ENCODE measurements around the gene GNG3.

Gene GNG3

DNA sequence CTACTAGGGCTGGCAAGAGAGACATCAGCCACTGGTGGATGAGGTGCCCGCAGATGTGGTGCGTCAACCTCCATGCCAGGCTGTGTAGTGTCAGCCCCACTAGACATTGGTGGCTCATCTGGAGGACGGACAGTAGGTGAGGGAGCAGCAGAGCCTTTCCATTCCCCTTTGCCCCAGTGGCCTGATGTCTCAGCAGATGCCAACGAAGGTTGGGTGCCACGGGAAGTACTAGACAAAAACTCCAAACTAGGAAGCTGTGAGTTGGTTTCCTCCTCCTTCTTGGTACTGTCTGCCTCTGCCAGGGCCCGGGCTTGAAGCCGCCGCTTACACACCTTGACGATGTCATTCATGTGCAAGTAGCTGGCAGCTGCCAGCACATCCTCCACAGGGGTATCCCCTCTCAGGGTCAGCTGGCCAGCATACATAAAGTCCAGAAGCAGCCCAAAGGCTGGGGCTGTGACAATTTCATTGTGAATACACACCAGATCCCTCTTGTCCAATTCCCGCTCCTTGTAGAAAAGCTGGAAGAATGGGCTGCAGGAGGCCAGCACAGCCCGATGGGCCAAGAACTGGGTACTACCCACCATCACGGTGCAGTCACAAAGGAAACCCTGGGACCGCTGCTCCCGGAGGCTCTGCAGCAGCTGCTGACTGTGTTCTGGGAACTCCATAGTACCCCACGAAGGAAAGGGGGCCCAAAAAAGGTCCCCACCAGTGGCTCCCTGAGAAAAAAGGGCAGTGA lies 45.7 kb downstream of the GNG3 start:
- Histone ChIP-seq H3K4me3 (ENCODE audit: severe bottlenecking) (peak overlapping the region; percentile 85), H3K4me1 (ENCODE audit: insufficient read depth, poor library complexity, severe bottlenecking) (no peaks in the 10 kb centered on the region), H3K27me3 (ENCODE audit: insufficient read depth, poor library complexity, severe bottlenecking) (no peaks in the 10 kb centered on the region), H3K27ac (ENCODE audit: poor library complexity, severe bottlenecking) (peak overlapping the region; percentile 44), H3K9me3 (ENCODE audit: severe bottlenecking) (no peaks in the 10 kb centered on the region), H3K36me3 (ENCODE audit: low read depth) (peaks cover 18% of the 10 kb centered on the region)
- TF ChIP-seq, protein P1, sequence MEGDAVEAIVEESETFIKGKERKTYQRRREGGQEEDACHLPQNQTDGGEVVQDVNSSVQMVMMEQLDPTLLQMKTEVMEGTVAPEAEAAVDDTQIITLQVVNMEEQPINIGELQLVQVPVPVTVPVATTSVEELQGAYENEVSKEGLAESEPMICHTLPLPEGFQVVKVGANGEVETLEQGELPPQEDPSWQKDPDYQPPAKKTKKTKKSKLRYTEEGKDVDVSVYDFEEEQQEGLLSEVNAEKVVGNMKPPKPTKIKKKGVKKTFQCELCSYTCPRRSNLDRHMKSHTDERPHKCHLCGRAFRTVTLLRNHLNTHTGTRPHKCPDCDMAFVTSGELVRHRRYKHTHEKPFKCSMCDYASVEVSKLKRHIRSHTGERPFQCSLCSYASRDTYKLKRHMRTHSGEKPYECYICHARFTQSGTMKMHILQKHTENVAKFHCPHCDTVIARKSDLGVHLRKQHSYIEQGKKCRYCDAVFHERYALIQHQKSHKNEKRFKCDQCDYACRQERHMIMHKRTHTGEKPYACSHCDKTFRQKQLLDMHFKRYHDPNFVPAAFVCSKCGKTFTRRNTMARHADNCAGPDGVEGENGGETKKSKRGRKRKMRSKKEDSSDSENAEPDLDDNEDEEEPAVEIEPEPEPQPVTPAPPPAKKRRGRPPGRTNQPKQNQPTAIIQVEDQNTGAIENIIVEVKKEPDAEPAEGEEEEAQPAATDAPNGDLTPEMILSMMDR (IDR thresholded peaks at IDR 0.05; ENCODE audit: poor library complexity, severe bottlenecking), result no peak
- DNase-seq (ENCODE audit: low spot score) (no peak), ATAC-seq (ENCODE audit: low read depth) (no peak)

DNA sequence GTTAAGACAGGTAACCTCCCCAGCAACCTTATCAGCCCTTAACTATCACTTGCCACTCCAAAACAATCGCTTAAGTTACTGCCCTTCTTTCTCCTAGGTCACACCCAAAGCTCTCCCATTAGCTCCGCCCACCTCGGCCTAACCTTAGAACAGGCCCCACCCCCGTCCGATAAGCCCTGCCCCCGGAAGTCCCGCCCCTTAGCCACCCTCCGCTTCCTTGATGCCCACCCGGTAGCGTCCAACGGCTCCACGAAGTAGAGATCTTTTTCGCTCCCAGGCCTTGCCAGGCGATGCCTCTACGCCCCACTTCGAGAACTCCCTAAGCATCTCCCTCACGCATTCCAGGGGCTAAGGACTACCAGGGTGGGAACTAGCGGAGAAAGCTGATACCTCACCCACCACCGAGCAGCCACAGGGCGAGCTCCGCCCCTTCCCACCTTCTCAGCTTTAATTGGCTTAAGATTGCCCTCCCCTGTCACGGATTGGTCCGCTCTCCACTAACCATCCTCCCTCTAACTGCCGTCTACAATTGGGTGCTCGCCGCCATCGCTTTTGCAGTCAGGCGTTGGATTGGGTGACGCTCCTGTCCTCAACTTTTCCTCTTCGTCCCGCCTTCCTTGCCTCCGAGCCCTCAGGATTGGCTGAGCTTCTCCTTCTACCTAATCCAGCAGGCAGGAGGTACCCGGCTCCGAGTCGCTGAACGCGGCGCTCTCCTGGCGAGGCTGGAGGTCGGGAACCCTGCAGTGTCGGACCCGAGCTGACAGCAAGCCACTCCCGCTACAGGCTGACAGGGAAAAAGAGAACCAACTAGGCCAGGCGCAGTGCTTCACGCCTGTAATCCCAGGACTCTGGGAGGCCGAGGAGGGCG lies 46.5 kb downstream of the GNG3 start, which contains the start of gene ZBTB3:
TSS of gene ZBTB3 (minus strand) at position 425 of the 868 bp plus-strand sequence. CDS start 496 bp downstream, outside the sequence.
- peak; percentile 98 for DNase-seq (ENCODE audit: low spot score)
- no peaks in the 10 kb centered on the region for H3K27me3 ChIP-seq (ENCODE audit: insufficient read depth, poor library complexity, severe bottlenecking)
- no peaks in the 10 kb centered on the region for H3K9me3 ChIP-seq (ENCODE audit: severe bottlenecking)
- peaks cover 18% of the 10 kb centered on the region for H3K36me3 ChIP-seq (ENCODE audit: low read depth)
- peak; percentile 98 for ATAC-seq (ENCODE audit: low read depth)
- no peaks in the 10 kb centered on the region for H3K4me1 ChIP-seq (ENCODE audit: insufficient read depth, poor library complexity, severe bottlenecking)
- peak within 1 kb of the TSS; percentile 85 for H3K4me3 ChIP-seq (ENCODE audit: severe bottlenecking)
- peak within 1 kb of the TSS; percentile 44 for H3K27ac ChIP-seq (ENCODE audit: poor library complexity, severe bottlenecking)
- TF ChIP-seq, protein P1 (IDR thresholded peaks at IDR 0.05; ENCODE audit: poor library complexity, severe bottlenecking), result no peak

DNA sequence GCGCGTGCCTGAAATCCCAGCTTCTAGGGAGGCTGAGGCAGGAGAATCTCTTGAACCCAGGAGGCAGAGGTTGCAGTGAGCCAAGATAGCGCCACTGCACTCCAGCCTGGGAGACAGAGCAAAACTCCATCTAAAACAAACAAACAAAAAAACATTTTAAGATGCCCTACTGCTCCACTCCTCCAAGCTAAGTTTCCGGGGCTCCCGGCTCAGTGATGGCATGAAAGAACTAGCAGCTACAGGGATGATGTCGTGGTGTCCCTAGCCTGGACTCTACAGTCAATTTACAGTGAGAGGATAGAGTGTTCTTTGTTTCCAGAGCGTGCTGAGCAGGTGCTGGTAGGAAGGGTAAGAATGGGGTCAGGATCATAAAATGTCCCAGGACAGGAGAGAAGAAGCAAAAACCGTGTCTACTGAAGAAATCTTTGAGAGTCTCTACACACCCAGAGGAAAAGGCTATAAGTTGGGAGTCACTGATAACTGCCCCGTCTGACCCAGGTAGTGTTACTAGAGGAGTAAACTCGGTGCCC lies 47.7 kb downstream of the GNG3 start:
- TF ChIP-seq, protein P1 (IDR thresholded peaks at IDR 0.05; ENCODE audit: poor library complexity, severe bottlenecking), result no peak
- Histone ChIP-seq H3K4me3 (ENCODE audit: severe bottlenecking) (no peak overlapping the region), H3K27ac (ENCODE audit: poor library complexity, severe bottlenecking) (no peak overlapping the region), H3K9me3 (ENCODE audit: severe bottlenecking) (no peaks in the 10 kb centered on the region), H3K27me3 (ENCODE audit: insufficient read depth, poor library complexity, severe bottlenecking) (no peaks in the 10 kb centered on the region), H3K4me1 (ENCODE audit: insufficient read depth, poor library complexity, severe bottlenecking) (no peaks in the 10 kb centered on the region), H3K36me3 (ENCODE audit: low read depth) (peaks cover 13% of the 10 kb centered on the region; the same call in 1 of the 2 replicates)
- ATAC-seq (ENCODE audit: low read depth), result no peak
- no peak for DNase-seq (ENCODE audit: low spot score)

DNA sequence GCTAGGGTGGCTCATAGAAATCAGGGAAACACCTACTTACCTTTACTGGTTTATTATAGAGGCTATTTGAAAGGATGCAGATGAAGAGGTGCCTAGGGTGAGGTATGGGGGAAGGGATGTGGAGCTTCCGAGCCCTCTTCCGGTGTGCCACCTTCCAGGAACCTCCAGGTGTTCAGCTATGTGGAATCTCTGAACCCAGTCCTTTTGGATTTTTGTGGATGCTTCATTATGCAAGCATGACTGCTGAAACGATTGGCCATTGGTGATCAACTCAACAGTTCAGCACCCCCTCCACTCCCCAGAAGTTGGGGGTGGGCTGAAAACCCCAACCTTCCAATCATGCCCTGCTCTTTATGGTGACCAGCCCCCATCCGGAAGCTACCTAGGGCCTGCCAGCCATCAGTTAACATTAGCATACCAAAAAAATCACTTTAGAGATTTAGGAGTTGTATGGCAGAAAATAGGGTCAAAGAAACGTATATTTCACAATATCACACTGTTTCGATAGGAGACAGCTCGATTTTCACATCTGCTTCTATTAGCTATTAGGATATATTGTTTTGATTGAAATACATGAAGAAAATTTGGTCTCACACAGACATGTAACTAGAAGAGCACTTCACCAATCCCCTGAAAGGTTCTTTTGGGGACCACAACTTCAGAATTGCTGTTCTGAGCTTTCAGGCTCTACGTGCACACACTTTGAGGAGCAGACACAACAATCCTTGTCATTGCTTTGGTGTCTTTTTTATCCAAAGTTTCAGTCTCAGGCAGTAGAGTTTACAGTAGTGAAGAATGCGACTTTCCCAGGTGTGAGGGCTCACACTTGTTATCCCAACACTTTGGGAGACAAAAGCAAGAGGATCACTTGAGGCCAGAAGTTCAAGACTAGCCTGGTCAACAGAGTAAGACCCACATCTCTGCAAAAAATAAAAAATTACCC lies 50.6 kb downstream of the GNG3 start:
- DNase-seq (ENCODE audit: low spot score), result no peak
- H3K27me3 ChIP-seq (ENCODE audit: insufficient read depth, poor library complexity, severe bottlenecking), result no peaks in the 10 kb centered on the region
- H3K9me3 ChIP-seq (ENCODE audit: severe bottlenecking), result no peaks in the 10 kb centered on the region

More for the DNA sequence above, 50.6 kb downstream of the GNG3 start:
- Histone ChIP-seq H3K27ac (ENCODE audit: poor library complexity, severe bottlenecking) (no peak overlapping the region), H3K4me3 (ENCODE audit: severe bottlenecking) (no peak overlapping the region), H3K4me1 (ENCODE audit: insufficient read depth, poor library complexity, severe bottlenecking) (peaks cover 5% of the 10 kb centered on the region), H3K36me3 (ENCODE audit: low read depth) (peaks cover 8% of the 10 kb centered on the region; the same call in 1 of the 2 replicates)
- TF ChIP-seq, protein P1 (IDR thresholded peaks at IDR 0.05; ENCODE audit: poor library complexity, severe bottlenecking), result no peak
- no peak for ATAC-seq (ENCODE audit: low read depth)

Measured in RWPE2 (cell line).